HUES48 (cell line): ENCODE results near the gene FAXDC2.

ENCODE experiments used
- H3K27ac ChIP-seq: one replicate; pipeline ENCODE4 v1.7.0; 2013; ENCODE audit warnings: low read depth, low read length, inconsistent platforms
- H3K27me3 ChIP-seq: 2 replicates; pipeline ENCODE4 v1.6.1; 2013; ENCODE audit warnings: mild to moderate bottlenecking, low read length; ENCODE audit not compliant: control insufficient read depth, insufficient read depth
- H3K36me3 ChIP-seq: 2 replicates; pipeline ENCODE4 v1.6.1; 2013; ENCODE audit warnings: low read length; ENCODE audit not compliant: control insufficient read depth, insufficient read depth
- H3K4me1 ChIP-seq: 2 replicates; pipeline ENCODE4 v1.6.1; 2013; ENCODE audit warnings: mild to moderate bottlenecking, low read length; ENCODE audit not compliant: control insufficient read depth, insufficient read depth
- H3K4me3 ChIP-seq: 2 replicates; pipeline ENCODE4 v1.5.1; 2013; ENCODE audit warnings: mild to moderate bottlenecking, low read depth, low read length
- H3K9ac ChIP-seq: 2 replicates; pipeline ENCODE4 v1.6.1; 2013; ENCODE audit warnings: mild to moderate bottlenecking, low read depth, low read length, moderate library complexity
- H3K9me3 ChIP-seq: 2 replicates; pipeline ENCODE4 v1.6.1; 2013; ENCODE audit warnings: low read length; ENCODE audit not compliant: control insufficient read depth, insufficient read depth

Gene FAXDC2

GRCh38 chr5:154815684-154816247, 34.6 kb downstream of the FAXDC2 start:
- Histone ChIP-seq H3K9me3 (no peaks in the 10 kb centered on the region), H3K27ac (no peak overlapping the region), H3K4me1 (no peaks in the 10 kb centered on the region), H3K9ac (no peak overlapping the region), H3K27me3 (no peaks in the 10 kb centered on the region), H3K4me3 (no peak overlapping the region), H3K36me3 (peaks cover 92% of the 10 kb centered on the region)

- peaks cover 92% of the 10 kb centered on the region for H3K36me3 ChIP-seq
- H3K27ac ChIP-seq: no peak overlapping the region
- H3K9me3 ChIP-seq: no peaks in the 10 kb centered on the region
- H3K9ac ChIP-seq: no peak overlapping the region
- H3K27me3 ChIP-seq: no peaks in the 10 kb centered on the region
- no peak overlapping the region for H3K4me3 ChIP-seq
- H3K4me1 ChIP-seq: no peaks in the 10 kb centered on the region
These were observed 35.4 kb downstream of the FAXDC2 start for GRCh38 chr5:154815025-154815424.

GRCh38 chr5:154813736-154814135, 36.7 kb downstream of the FAXDC2 start:
- Histone ChIP-seq H3K4me3 (no peak overlapping the region), H3K4me1 (no peaks in the 10 kb centered on the region), H3K36me3 (peaks cover 95% of the 10 kb centered on the region), H3K9me3 (no peaks in the 10 kb centered on the region), H3K27me3 (no peaks in the 10 kb centered on the region), H3K27ac (no peak overlapping the region), H3K9ac (no peak overlapping the region)

- no peaks in the 10 kb centered on the region for H3K4me1 ChIP-seq
- H3K9ac ChIP-seq: no peak overlapping the region
- no peaks in the 10 kb centered on the region for H3K27me3 ChIP-seq
- H3K27ac ChIP-seq: no peak overlapping the region
- H3K4me3 ChIP-seq: no peak overlapping the region
- H3K9me3 ChIP-seq: no peaks in the 10 kb centered on the region
- peaks cover 95% of the 10 kb centered on the region for H3K36me3 ChIP-seq
These were observed 37.2 kb downstream of the FAXDC2 start for GRCh38 chr5:154813158-154813557.

- H3K4me1 ChIP-seq: no peaks in the 10 kb centered on the region
- no peak overlapping the region for H3K9ac ChIP-seq
- H3K4me3 ChIP-seq: no peak overlapping the region
- H3K9me3 ChIP-seq: no peaks in the 10 kb centered on the region
- no peak overlapping the region for H3K27ac ChIP-seq
- H3K36me3 ChIP-seq: peaks cover 95% of the 10 kb centered on the region
- no peaks in the 10 kb centered on the region for H3K27me3 ChIP-seq
These were observed 38.5 kb downstream of the FAXDC2 start for GRCh38 chr5:154811653-154812465.

GRCh38 chr5:154811239-154811638, 39.2 kb downstream of the FAXDC2 start:
- Histone ChIP-seq H3K27ac (no peak overlapping the region), H3K4me1 (no peaks in the 10 kb centered on the region), H3K9ac (no peak overlapping the region), H3K9me3 (no peaks in the 10 kb centered on the region), H3K36me3 (peaks cover 95% of the 10 kb centered on the region), H3K4me3 (no peak overlapping the region), H3K27me3 (no peaks in the 10 kb centered on the region)

GRCh38 chr5:154806176-154806575, 44.2 kb downstream of the FAXDC2 start:
- H3K36me3 ChIP-seq: peaks cover 97% of the 10 kb centered on the region
- no peaks in the 10 kb centered on the region for H3K4me1 ChIP-seq
- no peaks in the 10 kb centered on the region for H3K9me3 ChIP-seq
- H3K4me3 ChIP-seq: no peak overlapping the region
- no peaks in the 10 kb centered on the region for H3K27me3 ChIP-seq
- H3K9ac ChIP-seq: no peak overlapping the region
- no peak overlapping the region for H3K27ac ChIP-seq

- Histone ChIP-seq H3K9ac (no peak overlapping the region), H3K27ac (no peak overlapping the region), H3K4me1 (no peaks in the 10 kb centered on the region), H3K36me3 (peaks cover 97% of the 10 kb centered on the region), H3K4me3 (no peak overlapping the region), H3K9me3 (no peaks in the 10 kb centered on the region), H3K27me3 (no peaks in the 10 kb centered on the region)
These were observed 48.4 kb downstream of the FAXDC2 start for GRCh38 chr5:154802050-154802449.

- no peaks in the 10 kb centered on the region for H3K4me1 ChIP-seq
These were observed 49.3 kb downstream of the FAXDC2 start for GRCh38 chr5:154801083-154801482.

GRCh38 chr5:154800582-154800981, 49.8 kb downstream of the FAXDC2 start:
- H3K9ac ChIP-seq: no peak overlapping the region
- no peaks in the 10 kb centered on the region for H3K9me3 ChIP-seq
- H3K4me1 ChIP-seq: no peaks in the 10 kb centered on the region
- no peak overlapping the region for H3K4me3 ChIP-seq
- no peak overlapping the region for H3K27ac ChIP-seq
- H3K36me3 ChIP-seq: peaks cover 93% of the 10 kb centered on the region
- no peaks in the 10 kb centered on the region for H3K27me3 ChIP-seq

More at GRCh38 chr5:154801083-154801482, 49.3 kb downstream of the FAXDC2 start:
- Histone ChIP-seq H3K9ac (no peak overlapping the region), H3K9me3 (no peaks in the 10 kb centered on the region), H3K4me3 (no peak overlapping the region), H3K27ac (no peak overlapping the region), H3K36me3 (peaks cover 97% of the 10 kb centered on the region), H3K27me3 (no peaks in the 10 kb centered on the region)

- no peak overlapping the region for H3K4me3 ChIP-seq
- no peaks in the 10 kb centered on the region for H3K4me1 ChIP-seq
- no peak overlapping the region for H3K27ac ChIP-seq
- H3K36me3 ChIP-seq: peaks cover 93% of the 10 kb centered on the region
- H3K9me3 ChIP-seq: no peaks in the 10 kb centered on the region
- H3K27me3 ChIP-seq: no peaks in the 10 kb centered on the region
- H3K9ac ChIP-seq: no peak overlapping the region
These were observed 52.6 kb downstream of the FAXDC2 start for GRCh38 chr5:154797762-154798161.
